Heart right ventricle (tissue), 16 donors: ENCODE measurements around the gene CATSPERZ. TPM values are rescaled to one million over a fixed set of nuclear protein-coding genes. Genes with fewer than 3 reads are reported as not detected.

Source experiments
- ATAC-seq, 8 donors: fragments of 200-7000 bp; cut with Tn5 transposase; one replicate each; pipeline ENCODE4 v1.9.1; 2020; ENCODE audit warnings: mild to moderate bottlenecking in 8 of 8, moderate library complexity in 8 of 8, moderate number of reproducible peaks in 1 of 8
- DNase-seq, 2 donors: peaks; one replicate each; pipeline ENCODE4 v3.0.0-alpha.2; 2020
- H3K27ac ChIP-seq, 10 donors: fragments of 200-600 bp; sonication (generic) in 2 of 10; one replicate each; pipeline versions ENCODE4 v1.5.0 to v1.8.0; 2020 to 2022; ENCODE audit warnings: mild to moderate bottlenecking in 3 of 10
- H3K27me3 ChIP-seq, 7 donors: fragments of 200-600 bp; one replicate each; pipeline ENCODE4 v1.8.0; 2021 to 2022; ENCODE audit warnings: mild to moderate bottlenecking in 2 of 7
- H3K36me3 ChIP-seq, 9 donors: fragments of 200-600 bp; sonication (generic) in 1 of 9; one replicate each; pipeline versions ENCODE4 v1.5.0 to v1.8.0; 2020 to 2022; ENCODE audit warnings: mild to moderate bottlenecking in 2 of 9
- H3K4me1 ChIP-seq, 9 donors: fragments of 200-600 bp; sonication (generic) in 1 of 9; one replicate each; pipeline versions ENCODE4 v1.5.0 to v1.8.0; 2020 to 2022; ENCODE audit warnings: mild to moderate bottlenecking in 4 of 9
- H3K4me3 ChIP-seq, 10 donors: fragments of 200-600 bp; sonication (generic) in 2 of 10; one replicate each; pipeline versions ENCODE4 v1.5.0 to v1.8.0; 2020 to 2022; ENCODE audit warnings: mild to moderate bottlenecking in 7 of 10, moderate library complexity in 2 of 10
- H3K9me3 ChIP-seq, 11 donors: fragments of 200-600 bp in 10 of 11; sonication (generic) in 2 of 11; one replicate each; pipeline versions ENCODE4 v1.5.0 to v1.8.0; 2013 to 2022; ENCODE audit warnings: mild to moderate bottlenecking in 2 of 11, control low read depth in 1 of 11, moderate library complexity in 1 of 11
- WGBS, 2 donors: extraction: QIAGEN DNeasy Blood & Tissue Kit; methylation state at CpG; one replicate each; pipeline ENCODE4 v1.1.7; 2013; ENCODE audit warnings: inconsistent platforms in 1 of 2; 5-methylcytosine and 5-hydroxymethylcytosine counted together
- intact Hi-C, 10 donors: fragments of 100-400 bp; cut with DNase I; formaldehyde crosslinking; loops; one replicate each; pipeline versions ENCODE4 v1.11.1 to v1.14.2; 2022
- polyA plus RNA-seq, 2 donors: library from polyadenylated mRNA; stranded (reverse); fragments of 200-250 nt; gene quantifications; one replicate each; pipeline ENCODE4 v1.2.3, GENCODE V29; 2013
- total RNA-seq, 10 donors: library from RNA; stranded (reverse); fragmentation: NEBNext Ultra II Directional in 3 of 10; extraction: Animal tissue kit (Norgen Biotek cat#: 25700) in 3 of 10; gene quantifications; one replicate each; pipeline versions ENCODE4 v1.2.1 to v1.2.4, GENCODE V29; 2021 to 2023
- TF ChIP-seq, protein P1 (sequence below), 9 donors: fragments of 200-600 bp; sonication (generic) in 2 of 9; IDR thresholded peaks; one replicate each; pipeline versions ENCODE4 v1.5.0 to v1.8.0; 2021 to 2022; ENCODE audit warnings: antibody characterized with exemption in 9 of 9, mild to moderate bottlenecking in 5 of 9, moderate library complexity in 1 of 9
- donor health status: Arrhythmogenic right ventricular cardiomyopathy.
- donor health status: ischemic (EF 13 %, LVEDD 7.1; RV severe dilation, severe dysfunction).
- donor health status: healthy with polysubstance abuse.
- donor health status: DM: no; HTN: yes; CAD: no.
- donor health status: DM: no; HTN: no; CAD: no.
- donor health status: ischemic (EF 25% LVEDD 6.9; RV normal size, moderate dysfunction).
- donor health status: ischemic (EF 25% LVEDD 5.7; RV mildly dilated, moderate dysfunction).
- donor health status: healthy.
- donor health status: DM: yes; HTN: yes; CAD: no.
- donor health status: Ischemic cardiomyopathy.
- donor health status: ischemic (EF 35%, LVEDD 5.7; RV mildly dilated, moderate dysfunction).
- donor health status: nonischemic (EF 11% LVEDD 7.7; RV severe dilation, severe dysfunction).
- donor health status: DM: yes; HTN: yes; CAD: no.
- donor health status: PGD.
- donor health status: ischemic (EF 29% LVEDD 5.4; RV normal size, mild dysfunction).
- donor health status: nonischemic (EF 23%, LVEDD 6.1; RV moderate dilation, normal function).

The CATSPERZ gene
- total and polyA plus RNA-seq, 12 donors = 0.10 TPM; not detected in 11

DNA sequence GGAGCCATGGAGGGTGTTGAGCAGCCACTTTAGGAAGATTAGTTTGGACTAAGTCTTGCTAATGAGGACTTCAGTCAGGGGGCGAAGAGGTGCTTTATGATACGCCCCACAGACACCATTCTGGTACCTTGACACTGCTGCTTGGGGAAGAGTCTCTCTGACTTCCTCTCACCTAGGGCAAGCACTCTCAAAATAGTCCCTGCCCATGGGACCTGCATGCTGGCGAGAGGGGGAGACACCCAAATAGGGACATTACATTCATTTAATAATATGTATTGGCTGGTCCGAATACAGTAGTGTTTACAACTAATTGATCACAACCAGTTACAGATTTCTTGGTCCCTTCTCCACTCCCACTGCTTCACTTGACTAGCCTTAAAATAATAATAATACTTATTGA lies 4.4 kb upstream of the CATSPERZ start:
- peaks cover 19 to 43% (median 34%) of the 10 kb centered on the region in 9 donors for H3K4me1 ChIP-seq
- H3K4me3 ChIP-seq = no peak overlapping the region
- TF ChIP-seq, protein P1, sequence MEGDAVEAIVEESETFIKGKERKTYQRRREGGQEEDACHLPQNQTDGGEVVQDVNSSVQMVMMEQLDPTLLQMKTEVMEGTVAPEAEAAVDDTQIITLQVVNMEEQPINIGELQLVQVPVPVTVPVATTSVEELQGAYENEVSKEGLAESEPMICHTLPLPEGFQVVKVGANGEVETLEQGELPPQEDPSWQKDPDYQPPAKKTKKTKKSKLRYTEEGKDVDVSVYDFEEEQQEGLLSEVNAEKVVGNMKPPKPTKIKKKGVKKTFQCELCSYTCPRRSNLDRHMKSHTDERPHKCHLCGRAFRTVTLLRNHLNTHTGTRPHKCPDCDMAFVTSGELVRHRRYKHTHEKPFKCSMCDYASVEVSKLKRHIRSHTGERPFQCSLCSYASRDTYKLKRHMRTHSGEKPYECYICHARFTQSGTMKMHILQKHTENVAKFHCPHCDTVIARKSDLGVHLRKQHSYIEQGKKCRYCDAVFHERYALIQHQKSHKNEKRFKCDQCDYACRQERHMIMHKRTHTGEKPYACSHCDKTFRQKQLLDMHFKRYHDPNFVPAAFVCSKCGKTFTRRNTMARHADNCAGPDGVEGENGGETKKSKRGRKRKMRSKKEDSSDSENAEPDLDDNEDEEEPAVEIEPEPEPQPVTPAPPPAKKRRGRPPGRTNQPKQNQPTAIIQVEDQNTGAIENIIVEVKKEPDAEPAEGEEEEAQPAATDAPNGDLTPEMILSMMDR (IDR thresholded peaks at IDR 0.05) = no peak
- DNase-seq (no peak), ATAC-seq (no peak)
- 90 to 96% methylated on average over 4 of the region's 4 CpGs for WGBS, 2 donors
- peaks cover 23 to 100% (median 96%) of the 10 kb centered on the region in 7 donors for H3K27me3 ChIP-seq
- intact Hi-C loops = loop anchor here in 2 of 10 donors (5.0 kb wide), 1 partner anchor 88 kb away; the partner anchor contains the start of gene FERMT3 (in 2 of the 2)
- no peaks in the 10 kb centered on the region for H3K36me3 ChIP-seq
- H3K9me3 ChIP-seq = no peaks in the 10 kb centered on the region
- H3K27ac ChIP-seq = no peak overlapping the region

DNA sequence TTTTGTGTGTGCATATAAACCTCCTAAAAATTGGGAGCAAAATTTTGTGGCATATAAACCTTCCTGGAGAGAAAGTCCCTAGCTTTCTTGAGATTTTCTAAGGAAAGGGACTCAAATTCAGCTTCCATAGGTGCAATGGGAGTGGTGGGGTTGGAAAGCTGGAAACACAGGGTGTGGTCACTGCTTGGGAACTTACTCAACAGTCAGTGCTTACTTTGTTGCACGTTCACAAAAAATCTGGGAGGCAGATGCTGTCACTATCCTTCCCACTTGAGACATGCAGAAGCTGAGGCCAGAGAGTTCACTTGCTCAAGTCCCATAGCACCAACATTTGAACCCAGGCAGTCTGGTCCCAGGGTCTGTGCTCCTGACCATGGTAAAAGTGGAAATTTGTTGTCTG lies 3.9 kb upstream of the CATSPERZ start:
- intact Hi-C loops = loop anchor here in 2 of 10 donors (5.0 kb wide), 1 partner anchor 89 kb away; the partner anchor contains the start of gene FERMT3 (in 2 of the 2)
- ATAC-seq = no peak
- H3K27me3 ChIP-seq = peaks cover 19 to 97% (median 91%) of the 10 kb centered on the region in 7 donors
- DNase-seq = no peak
- no peaks in the 10 kb centered on the region for H3K36me3 ChIP-seq
- 43 to 71% methylated on average over 1 of the region's 1 CpG for WGBS, 2 donors
- TF ChIP-seq, protein P1 (IDR thresholded peaks at IDR 0.05) = no peak
- H3K9me3 ChIP-seq = no peaks in the 10 kb centered on the region
- no peak overlapping the region for H3K27ac ChIP-seq
- no peak overlapping the region for H3K4me3 ChIP-seq
- peaks cover 19 to 44% (median 35%) of the 10 kb centered on the region in 9 donors for H3K4me1 ChIP-seq

DNA sequence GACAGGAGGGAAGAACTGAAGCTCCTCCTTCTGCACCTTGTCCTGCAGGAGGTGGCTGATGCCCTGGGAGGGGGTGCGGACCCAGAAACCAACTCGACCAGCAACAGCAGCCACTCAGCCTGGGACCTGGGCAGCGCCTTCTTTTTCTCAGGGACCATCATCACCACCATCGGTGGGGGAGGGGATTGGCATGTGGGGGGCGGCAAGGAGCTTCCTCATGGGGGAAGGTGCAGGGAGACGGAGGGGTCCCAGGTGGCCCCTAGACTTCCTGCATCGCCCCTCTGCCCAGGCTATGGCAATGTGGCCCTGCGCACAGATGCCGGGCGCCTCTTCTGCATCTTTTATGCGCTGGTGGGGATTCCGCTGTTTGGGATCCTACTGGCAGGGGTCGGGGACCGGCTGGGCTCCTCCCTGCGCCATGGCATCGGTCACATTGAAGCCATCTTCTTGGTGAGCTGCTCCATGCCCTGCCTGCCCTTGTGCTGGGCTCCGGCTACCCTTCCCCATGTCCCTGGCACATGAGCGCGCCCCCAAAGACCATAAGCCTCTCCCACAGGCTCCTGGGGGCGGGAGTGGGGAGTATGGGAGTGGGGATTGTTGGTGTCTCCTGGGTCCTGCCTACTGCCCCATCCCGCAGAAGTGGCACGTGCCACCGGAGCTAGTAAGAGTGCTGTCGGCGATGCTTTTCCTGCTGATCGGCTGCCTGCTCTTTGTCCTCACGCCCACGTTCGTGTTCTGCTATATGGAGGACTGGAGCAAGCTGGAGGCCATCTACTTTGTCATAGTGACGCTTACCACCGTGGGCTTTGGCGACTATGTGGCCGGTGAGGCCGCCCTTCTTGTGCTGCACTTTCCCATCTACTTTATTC lies 3.1 kb upstream of the CATSPERZ start:
- Histone ChIP-seq H3K27ac (no peak overlapping the region), H3K4me3 (no peak overlapping the region), H3K9me3 (no peaks in the 10 kb centered on the region), H3K27me3 (peaks cover 11 to 97% (median 91%) of the 10 kb centered on the region in 7 donors), H3K36me3 (no peaks in the 10 kb centered on the region), H3K4me1 (peaks cover 14 to 40% (median 33%) of the 10 kb centered on the region in 9 donors)
- ATAC-seq (no peak), DNase-seq (no peak)
- TF ChIP-seq, protein P1 (IDR thresholded peaks at IDR 0.05) = no peak
- 12 to 14% methylated on average over 34 of the region's 34 CpGs for WGBS, 2 donors
- intact Hi-C loops = loop anchor here in 2 of 10 donors (5.0 kb wide), 1 partner anchor 90 kb away; the partner anchor contains the start of gene FERMT3 (in 2 of the 2)

DNA sequence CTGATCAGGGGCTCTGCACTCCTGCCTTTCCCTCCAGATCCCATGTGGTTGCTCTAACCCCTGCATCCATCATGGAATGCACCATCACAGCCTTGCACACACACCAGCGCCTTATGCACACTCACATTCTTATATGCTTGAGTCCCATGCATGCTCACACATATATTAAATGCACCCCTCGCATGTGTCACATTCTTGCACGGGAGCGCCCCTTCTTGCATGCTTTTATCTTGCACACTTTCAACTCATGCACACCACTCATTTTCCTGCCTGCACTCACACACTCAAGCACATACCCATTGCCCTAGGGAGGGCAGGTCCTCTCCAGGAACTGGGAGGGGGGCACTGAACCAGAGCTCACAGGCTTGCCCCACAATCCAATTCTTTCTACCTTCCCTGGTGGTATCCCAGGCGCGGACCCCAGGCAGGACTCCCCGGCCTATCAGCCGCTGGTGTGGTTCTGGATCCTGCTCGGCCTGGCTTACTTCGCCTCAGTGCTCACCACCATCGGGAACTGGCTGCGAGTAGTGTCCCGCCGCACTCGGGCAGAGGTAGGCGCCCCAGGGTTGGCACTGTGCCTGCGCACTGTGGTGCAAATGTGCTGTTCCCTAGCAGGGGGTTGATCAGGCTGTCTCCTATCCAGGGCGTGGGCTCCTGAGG lies 2.3 kb upstream of the CATSPERZ start:
- H3K4me3 ChIP-seq = no peak overlapping the region
- DNase-seq = no peak
- peaks cover 6 to 92% (median 87%) of the 10 kb centered on the region in 7 donors for H3K27me3 ChIP-seq
- H3K9me3 ChIP-seq = no peaks in the 10 kb centered on the region
- intact Hi-C loops = loop anchor here in 2 of 10 donors (5.0 kb wide), 1 partner anchor 91 kb away; the partner anchor contains the start of gene FERMT3 (in 2 of the 2)
- ATAC-seq = no peak
- no peak overlapping the region for H3K27ac ChIP-seq
- TF ChIP-seq, protein P1 (IDR thresholded peaks at IDR 0.05) = no peak
- H3K36me3 ChIP-seq = no peaks in the 10 kb centered on the region
- WGBS, 2 donors = 50 to 58% methylated on average over 18 of the region's 18 CpGs
- peaks cover 14 to 33% (median 27%) of the 10 kb centered on the region in 9 donors for H3K4me1 ChIP-seq
